Esophagus muscularis mucosa (tissue), 4 donors: ENCODE measurements around the gene SLC2A6. TPM values are rescaled to one million over a fixed set of nuclear protein-coding genes. Genes with fewer than 3 reads are reported as not detected.

ENCODE experiments used
- DNase-seq: peaks from one replicate; pipeline ENCODE4 v3.0.0-alpha.2; 2017; ENCODE audit errors: extremely low spot score
- H3K27ac ChIP-seq, 4 donors: fragments of 200-600 bp; sonication (generic); replicated peaks in 1 of 4; 1 replicate in 3 of 4; 2 replicates in 1 of 4; pipeline ENCODE4 v1.5.1; 2016 to 2019; ENCODE audit warnings: mild to moderate bottlenecking in 1 of 4
- H3K27me3 ChIP-seq, 4 donors: fragments of 200-600 bp; sonication (generic); one replicate each; pipeline versions ENCODE4 v1.5.1 to v1.6.0; 2016 to 2019
- H3K36me3 ChIP-seq, 4 donors: fragments of 200-600 bp; sonication (generic); one replicate each; pipeline ENCODE4 v1.5.1; 2016 to 2019
- H3K4me1 ChIP-seq, 4 donors: fragments of 200-600 bp; sonication (generic); one replicate each; pipeline ENCODE4 v1.5.1; 2016 to 2019
- H3K4me3 ChIP-seq, 4 donors: fragments of 200-600 bp; sonication (generic); 1 replicate in 2 of 4; 2 replicates in 2 of 4; pipeline ENCODE4 v1.5.1; 2016 to 2019; ENCODE audit warnings: mild to moderate bottlenecking in 4 of 4, moderate library complexity in 1 of 4
- H3K9me3 ChIP-seq, 4 donors: fragments of 200-600 bp; sonication (generic); 1 replicate in 3 of 4; 2 replicates in 1 of 4; pipeline ENCODE4 v1.5.1; 2016 to 2019
- EP300 ChIP-seq: sonication (generic); formaldehyde crosslinking; IDR thresholded peaks from one replicate; pipeline ENCODE4 v1.6.1; 2017; ENCODE audit warnings: antibody characterized with exemption
- POLR2A ChIP-seq: fragments of 450-650 bp; IDR thresholded peaks from one replicate; pipeline ENCODE4 v1.6.1; 2017; ENCODE audit warnings: antibody characterized with exemption, moderate library complexity, mild to moderate bottlenecking, low read depth
- POLR2AphosphoS5 ChIP-seq, 2 donors: sonication (generic); formaldehyde crosslinking; IDR thresholded peaks; one replicate each; pipeline ENCODE4 v1.6.1; 2017; ENCODE audit warnings: antibody characterized with exemption in 2 of 2
- WGBS: methylation state at CpG from one replicate; pipeline ENCODE4 v1.1.5; 2018; 5-methylcytosine and 5-hydroxymethylcytosine counted together
- intact Hi-C: fragments of 100-400 bp; cut with DNase I; formaldehyde crosslinking; loops from one replicate; pipeline ENCODE4 v1.15.1; 2023
- total RNA-seq, 4 donors: library from RNA; depleted of rRNA; stranded (reverse); fragments of >200 nt; gene quantifications; one replicate each; pipeline versions ENCODE4 v1.1.0 to v1.2.1, GENCODE V29; 2016
- TF ChIP-seq, protein P1 (sequence below), 3 experiments: fragments of 200-600 bp in 2 of 3; fragments of 450-650 bp in 1 of 3; sonication (generic) in 2 of 3; IDR thresholded peaks; one replicate each; pipeline ENCODE4 v1.5.1; 2017 to 2019; ENCODE audit warnings: antibody characterized with exemption in 3 of 3, mild to moderate bottlenecking in 2 of 3, moderate library complexity in 1 of 3

The SLC2A6 gene
- total RNA-seq, 4 donors from 2014 or later, result 2.9 to 8.6 (median 5.9) TPM

DNA sequence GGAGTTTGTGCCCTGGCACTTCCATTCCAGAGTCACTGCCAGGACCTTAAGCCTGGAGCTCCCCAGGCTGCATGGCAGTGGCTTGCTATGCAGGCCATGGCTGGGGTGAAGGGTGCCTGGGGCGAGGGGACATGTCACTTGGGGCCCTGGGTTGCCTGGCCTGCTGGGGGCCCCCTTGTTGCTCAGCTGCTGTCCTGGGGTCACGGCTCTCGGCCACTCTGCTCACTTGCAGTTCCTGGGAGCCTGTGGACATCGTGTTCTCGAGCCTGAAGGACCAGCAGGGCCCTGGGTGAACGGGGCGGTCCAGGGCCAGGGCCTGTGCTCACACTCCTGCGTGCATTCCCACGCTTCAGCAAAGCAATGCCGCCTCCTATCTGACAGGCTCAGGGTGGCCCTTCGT, 14.5 kb upstream of the SLC2A6 start:
- peaks cover 0 to 73% (median 0%) of the 10 kb centered on the region in 4 donors for H3K27me3 ChIP-seq
- H3K27ac ChIP-seq, result no peak overlapping the region
- 76% methylated on average over 11 of the region's 11 CpGs for WGBS
- DNase-seq, result no peak
- TF ChIP-seq POLR2A (no peak), POLR2AphosphoS5 (IDR thresholded peaks at IDR 0.05) (no peak), EP300 (no peak)
- TF ChIP-seq, protein P1, sequence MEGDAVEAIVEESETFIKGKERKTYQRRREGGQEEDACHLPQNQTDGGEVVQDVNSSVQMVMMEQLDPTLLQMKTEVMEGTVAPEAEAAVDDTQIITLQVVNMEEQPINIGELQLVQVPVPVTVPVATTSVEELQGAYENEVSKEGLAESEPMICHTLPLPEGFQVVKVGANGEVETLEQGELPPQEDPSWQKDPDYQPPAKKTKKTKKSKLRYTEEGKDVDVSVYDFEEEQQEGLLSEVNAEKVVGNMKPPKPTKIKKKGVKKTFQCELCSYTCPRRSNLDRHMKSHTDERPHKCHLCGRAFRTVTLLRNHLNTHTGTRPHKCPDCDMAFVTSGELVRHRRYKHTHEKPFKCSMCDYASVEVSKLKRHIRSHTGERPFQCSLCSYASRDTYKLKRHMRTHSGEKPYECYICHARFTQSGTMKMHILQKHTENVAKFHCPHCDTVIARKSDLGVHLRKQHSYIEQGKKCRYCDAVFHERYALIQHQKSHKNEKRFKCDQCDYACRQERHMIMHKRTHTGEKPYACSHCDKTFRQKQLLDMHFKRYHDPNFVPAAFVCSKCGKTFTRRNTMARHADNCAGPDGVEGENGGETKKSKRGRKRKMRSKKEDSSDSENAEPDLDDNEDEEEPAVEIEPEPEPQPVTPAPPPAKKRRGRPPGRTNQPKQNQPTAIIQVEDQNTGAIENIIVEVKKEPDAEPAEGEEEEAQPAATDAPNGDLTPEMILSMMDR (IDR thresholded peaks at IDR 0.05), result no peak
- intact Hi-C loops, result no loop called here
- H3K4me3 ChIP-seq, result no peak overlapping the region
- H3K36me3 ChIP-seq, result no peaks in the 10 kb centered on the region
- H3K9me3 ChIP-seq, result no peaks in the 10 kb centered on the region
- H3K4me1 ChIP-seq, result peaks cover 11 to 18% (median 15%) of the 10 kb centered on the region in 4 donors

DNA sequence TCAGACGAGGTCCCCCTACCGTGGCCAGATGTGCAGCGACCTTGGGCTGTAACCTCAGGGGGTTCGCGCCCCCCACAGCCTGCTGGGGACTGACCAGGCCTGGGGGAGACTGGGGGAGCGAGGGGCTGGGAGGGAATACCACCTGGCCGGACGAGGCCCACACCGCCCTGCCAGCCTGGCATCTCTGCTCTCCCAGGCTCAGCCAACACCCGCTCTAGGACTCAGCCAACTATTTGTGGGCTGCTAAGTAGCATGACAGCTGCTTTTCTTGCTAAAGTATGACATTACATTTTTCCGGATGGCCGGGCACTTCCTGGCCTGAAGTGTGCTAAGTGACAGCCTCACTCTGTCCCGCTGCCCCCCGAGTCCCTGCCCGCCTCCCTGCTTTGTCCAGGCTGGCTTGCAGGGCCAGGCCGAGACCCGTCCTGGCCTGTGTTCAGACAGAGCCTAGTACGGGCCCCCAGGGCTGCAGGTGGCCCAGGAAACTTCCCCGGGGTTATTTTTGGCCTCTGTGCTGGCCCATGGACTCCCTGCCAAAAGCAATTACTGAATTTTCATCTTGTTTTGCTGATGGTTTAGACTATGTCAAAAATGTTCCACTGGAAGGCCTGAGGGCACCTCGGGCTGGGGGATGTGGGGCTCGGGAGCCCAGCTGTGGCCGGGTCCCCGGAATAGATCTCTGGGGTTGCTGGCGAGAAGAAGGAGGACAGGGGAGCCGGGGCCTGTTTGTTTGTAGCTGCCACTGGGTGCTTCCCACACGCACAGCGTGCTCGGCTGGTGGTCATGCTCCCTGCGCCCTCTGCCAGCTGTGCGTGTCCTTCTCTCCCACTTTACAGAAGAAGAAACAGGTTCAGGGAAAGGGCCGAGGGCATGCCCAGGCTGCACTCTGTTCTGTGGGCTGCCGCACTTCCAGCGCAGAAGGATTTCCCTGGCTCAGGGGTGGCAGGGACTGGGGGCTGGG, 13.4 kb upstream of the SLC2A6 start:
- intact Hi-C loops, result no loop called here
- DNase-seq, result no peak
- 66% methylated on average over 26 of the region's 33 CpGs for WGBS

DNA sequence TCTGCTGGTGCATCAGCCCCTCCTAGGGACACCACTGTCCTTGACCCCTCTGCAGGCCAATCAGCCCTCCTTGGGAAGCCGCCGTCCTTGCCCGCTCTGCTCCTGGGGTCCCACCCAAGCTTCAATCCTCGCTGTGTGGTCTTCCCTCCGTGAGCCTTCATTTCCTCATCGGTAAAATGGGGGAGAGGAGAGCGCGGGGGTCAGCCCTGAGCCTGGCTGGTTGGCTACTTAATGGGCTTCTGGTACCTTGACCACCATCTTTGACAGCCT, 12.7 kb upstream of the SLC2A6 start:
- Histone ChIP-seq H3K4me1 (peaks cover 11 to 25% (median 18%) of the 10 kb centered on the region in 4 donors), H3K36me3 (no peaks in the 10 kb centered on the region), H3K4me3 (no peak overlapping the region), H3K27me3 (peaks cover 0 to 68% (median 0%) of the 10 kb centered on the region in 4 donors), H3K9me3 (no peaks in the 10 kb centered on the region), H3K27ac (peak overlapping the region in 3 of 4 donors; percentile 28 to 48 (median 43))
- DNase-seq, result no peak
- WGBS, result 91% methylated on average over 8 of the region's 8 CpGs
- intact Hi-C loops, result no loop called here
- no peak for TF ChIP-seq POLR2AphosphoS5 (IDR thresholded peaks at IDR 0.05)
- no peak for TF ChIP-seq POLR2A
- TF ChIP-seq EP300, result no peak
- TF ChIP-seq, protein P1 (IDR thresholded peaks at IDR 0.05), result no peak

More for the DNA sequence above, 13.4 kb upstream of the SLC2A6 start:
- Histone ChIP-seq H3K27ac (peak overlapping the region in 3 of 4 donors; percentile 28 to 48 (median 43)), H3K27me3 (peaks cover 0 to 73% (median 0%) of the 10 kb centered on the region in 4 donors), H3K36me3 (no peaks in the 10 kb centered on the region), H3K4me1 (peaks cover 11 to 23% (median 16%) of the 10 kb centered on the region in 4 donors), H3K4me3 (no peak overlapping the region), H3K9me3 (no peaks in the 10 kb centered on the region)
- TF ChIP-seq EP300 (no peak), POLR2A (no peak), POLR2AphosphoS5 (IDR thresholded peaks at IDR 0.05) (no peak)
- TF ChIP-seq, protein P1 (IDR thresholded peaks at IDR 0.05), result no peak

DNA sequence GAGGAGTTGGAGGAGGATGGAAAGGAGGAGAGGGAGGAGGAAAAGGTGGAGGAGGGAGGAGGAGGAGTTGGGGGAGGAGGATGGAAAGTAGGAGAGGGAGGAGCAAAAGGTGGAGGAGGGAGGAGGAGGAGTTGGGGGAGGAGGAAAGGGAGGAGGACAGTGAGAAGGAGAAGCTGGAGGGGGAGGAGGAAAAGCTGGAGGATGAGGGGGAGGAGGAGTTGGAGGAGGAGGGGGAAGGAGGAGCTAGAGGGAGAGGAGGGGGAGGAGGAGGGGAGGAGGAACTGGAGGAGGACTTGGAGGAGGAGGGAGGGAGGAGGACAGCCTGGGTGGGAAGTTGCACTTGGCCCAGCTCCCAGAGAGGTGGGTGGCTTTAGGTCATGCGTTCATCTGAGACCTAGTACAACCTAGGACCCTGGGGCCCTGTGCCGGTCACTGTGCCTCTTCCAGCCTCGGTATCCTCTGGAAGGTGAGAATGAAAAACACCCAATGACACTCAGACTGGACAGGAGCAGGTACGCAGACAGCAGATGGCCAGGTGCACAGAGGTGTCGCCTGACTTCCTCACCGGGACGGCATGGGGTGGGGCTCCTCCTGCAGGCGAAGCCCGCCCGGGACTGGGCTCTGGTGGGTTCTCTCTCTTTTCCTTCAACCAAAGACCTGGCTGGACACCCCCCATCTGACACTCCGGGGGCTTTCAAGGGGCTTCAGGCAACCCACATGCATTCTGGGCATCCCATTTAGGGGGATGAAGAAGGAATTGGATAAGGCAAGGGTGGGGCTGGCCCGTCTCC, 12.2 kb upstream of the SLC2A6 start:
- Histone ChIP-seq H3K27me3 (peaks cover 0 to 64% (median 0%) of the 10 kb centered on the region in 4 donors), H3K4me1 (peaks cover 11 to 25% (median 20%) of the 10 kb centered on the region in 4 donors), H3K27ac (no peak overlapping the region), H3K4me3 (no peak overlapping the region), H3K36me3 (no peaks in the 10 kb centered on the region), H3K9me3 (no peaks in the 10 kb centered on the region)
- no peak for DNase-seq
- intact Hi-C loops, result no loop called here
- no peak for TF ChIP-seq POLR2A
- TF ChIP-seq POLR2AphosphoS5 (IDR thresholded peaks at IDR 0.05), result no peak
- TF ChIP-seq, protein P1 (IDR thresholded peaks at IDR 0.05), result no peak
- TF ChIP-seq EP300, result no peak
- 85% methylated on average over 12 of the region's 12 CpGs for WGBS
